Upper lobe of left lung (tissue), 6 donors: ENCODE data around the gene HBQ1. TPM values are rescaled to one million over a fixed set of nuclear protein-coding genes. Genes with fewer than 3 reads are reported as not detected.
"Not testable (repeated sequence)": the region's sequence is repeated elsewhere in the genome, so short reads cannot be mapped to it uniquely, and the experiment has no call there.

Source experiments
- ATAC-seq, 2 donors: fragments of 200-7000 bp; cut with Tn5 transposase; one replicate each; pipeline ENCODE4 v1.9.1; 2022; ENCODE audit warnings: mild to moderate bottlenecking in 2 of 2, moderate library complexity in 2 of 2; ENCODE audit not compliant: low FRiP score in 2 of 2
- DNase-seq, 2 donors: peaks; one replicate each; pipeline ENCODE4 v3.0.0-alpha.2; 2019 to 2020
- H3K27ac ChIP-seq, 4 donors: fragments of 200-600 bp; sonication (generic); one replicate each; pipeline ENCODE4 v1.5.1; 2016 to 2019
- H3K27me3 ChIP-seq, 4 donors: fragments of 200-600 bp; sonication (generic); one replicate each; pipeline ENCODE4 v1.5.1; 2017 to 2019
- H3K36me3 ChIP-seq, 4 donors: fragments of 200-600 bp; sonication (generic); one replicate each; pipeline ENCODE4 v1.5.1; 2016 to 2019
- H3K4me1 ChIP-seq, 4 donors: fragments of 200-600 bp; sonication (generic); one replicate each; pipeline ENCODE4 v1.5.1; 2018 to 2019
- H3K4me3 ChIP-seq, 4 donors: fragments of 200-600 bp; sonication (generic); one replicate each; pipeline ENCODE4 v1.5.1; 2017 to 2019; ENCODE audit warnings: mild to moderate bottlenecking in 2 of 4, moderate library complexity in 1 of 4
- H3K9me3 ChIP-seq, 4 donors: fragments of 200-600 bp; sonication (generic); one replicate each; pipeline ENCODE4 v1.5.1; 2018 to 2019
- EP300 ChIP-seq, 4 donors: sonication (generic); formaldehyde crosslinking; IDR thresholded peaks; one replicate each; pipeline ENCODE4 v1.5.1; 2017; ENCODE audit warnings: antibody characterized with exemption in 4 of 4, control low read depth in 2 of 4
- POLR2A ChIP-seq, 4 donors: fragments of 450-650 bp; IDR thresholded peaks; one replicate each; pipeline ENCODE4 v1.5.1; 2016 to 2017; ENCODE audit warnings: antibody characterized with exemption in 4 of 4, mild to moderate bottlenecking in 2 of 4
- POLR2AphosphoS5 ChIP-seq, 2 donors: sonication (generic); formaldehyde crosslinking; IDR thresholded peaks; one replicate each; pipeline ENCODE4 v1.5.1; 2017; ENCODE audit warnings: antibody characterized with exemption in 2 of 2
- WGBS, 2 donors: methylation state at CpG; one replicate each; pipeline ENCODE4 v1.1.5; 2017 to 2018; 5-methylcytosine and 5-hydroxymethylcytosine counted together
- total RNA-seq, 6 donors: library from RNA; depleted of rRNA in 4 of 6; stranded (reverse); fragments of >200 nt in 4 of 6; gene quantifications; one replicate each; pipeline versions ENCODE4 v1.1.0 to v1.2.1, GENCODE V29; 2016 to 2021
- TF ChIP-seq, protein P1 (sequence below), 6 experiments: fragments of 450-650 bp in 4 of 6; fragments of 200-600 bp in 2 of 6; sonication (generic) in 2 of 6; IDR thresholded peaks; one replicate each; pipeline ENCODE4 v1.5.1; 2016 to 2019; ENCODE audit warnings: antibody characterized with exemption in 6 of 6
- donor health status: DM: no; HTN: no; CAD: no; lungs with moderate emphysema.
- donor health status: DM: no; HTN: yes; CAD: no; lungs with severe emphysema.

Gene HBQ1
- total RNA-seq, 6 donors from 2014 or later = not detected

DNA sequence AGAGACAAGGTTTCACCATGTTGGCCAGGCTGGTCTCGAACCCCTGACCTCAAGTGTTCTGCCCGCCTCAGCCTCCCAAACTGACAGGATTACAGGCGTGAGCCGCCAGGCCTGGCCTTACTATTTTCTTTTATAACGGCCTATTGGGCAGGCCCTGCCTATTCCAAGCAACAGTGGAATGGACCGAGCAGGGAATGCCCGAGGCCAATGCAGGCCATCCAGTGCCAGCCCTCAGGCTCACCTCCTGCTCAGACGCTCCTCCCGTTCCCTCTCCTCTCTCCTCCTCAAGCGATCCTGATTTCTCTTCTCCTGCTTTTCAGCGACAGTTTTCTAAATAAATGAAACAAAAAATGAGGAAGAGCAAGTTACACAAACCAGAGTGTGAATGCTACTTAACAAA, 12.4 kb downstream of the HBQ1 start:
- no peaks in the 10 kb centered on the region for H3K9me3 ChIP-seq
- no peaks in the 10 kb centered on the region for H3K4me1 ChIP-seq
- DNase-seq = no peak
- H3K4me3 ChIP-seq = no peak overlapping the region
- no peak for ATAC-seq
- H3K27ac ChIP-seq = no peak overlapping the region
- TF ChIP-seq POLR2AphosphoS5 (IDR thresholded peaks at IDR 0.05) (no peak), EP300 (IDR thresholded peaks at IDR 0.05) (no peak), POLR2A (IDR thresholded peaks at IDR 0.05) (no peak)
- TF ChIP-seq, protein P1, sequence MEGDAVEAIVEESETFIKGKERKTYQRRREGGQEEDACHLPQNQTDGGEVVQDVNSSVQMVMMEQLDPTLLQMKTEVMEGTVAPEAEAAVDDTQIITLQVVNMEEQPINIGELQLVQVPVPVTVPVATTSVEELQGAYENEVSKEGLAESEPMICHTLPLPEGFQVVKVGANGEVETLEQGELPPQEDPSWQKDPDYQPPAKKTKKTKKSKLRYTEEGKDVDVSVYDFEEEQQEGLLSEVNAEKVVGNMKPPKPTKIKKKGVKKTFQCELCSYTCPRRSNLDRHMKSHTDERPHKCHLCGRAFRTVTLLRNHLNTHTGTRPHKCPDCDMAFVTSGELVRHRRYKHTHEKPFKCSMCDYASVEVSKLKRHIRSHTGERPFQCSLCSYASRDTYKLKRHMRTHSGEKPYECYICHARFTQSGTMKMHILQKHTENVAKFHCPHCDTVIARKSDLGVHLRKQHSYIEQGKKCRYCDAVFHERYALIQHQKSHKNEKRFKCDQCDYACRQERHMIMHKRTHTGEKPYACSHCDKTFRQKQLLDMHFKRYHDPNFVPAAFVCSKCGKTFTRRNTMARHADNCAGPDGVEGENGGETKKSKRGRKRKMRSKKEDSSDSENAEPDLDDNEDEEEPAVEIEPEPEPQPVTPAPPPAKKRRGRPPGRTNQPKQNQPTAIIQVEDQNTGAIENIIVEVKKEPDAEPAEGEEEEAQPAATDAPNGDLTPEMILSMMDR (IDR thresholded peaks at IDR 0.05) = no peak
- no peaks in the 10 kb centered on the region for H3K27me3 ChIP-seq
- 93 to 94% methylated on average over 11 of the region's 11 CpGs for WGBS, 2 donors
- H3K36me3 ChIP-seq = peaks cover 47 to 100% (median 97%) of the 10 kb centered on the region in 4 donors

GRCh38 chr16:193441-193840, 13.2 kb downstream of the HBQ1 start:
- WGBS, 2 donors = 90 to 93% methylated on average over 15 of the region's 15 CpGs
- peaks cover 43 to 100% (median 99%) of the 10 kb centered on the region in 4 donors for H3K36me3 ChIP-seq
- DNase-seq (no peak), ATAC-seq (no peak)
- H3K4me3 ChIP-seq = no peak overlapping the region
- H3K27ac ChIP-seq = no peak overlapping the region
- H3K4me1 ChIP-seq = no peaks in the 10 kb centered on the region
- H3K27me3 ChIP-seq = no peaks in the 10 kb centered on the region
- TF ChIP-seq POLR2A (IDR thresholded peaks at IDR 0.05) (no peak), EP300 (IDR thresholded peaks at IDR 0.05) (no peak), POLR2AphosphoS5 (IDR thresholded peaks at IDR 0.05) (no peak)
- TF ChIP-seq, protein P1 (IDR thresholded peaks at IDR 0.05) = no peak
- no peaks in the 10 kb centered on the region for H3K9me3 ChIP-seq

DNA sequence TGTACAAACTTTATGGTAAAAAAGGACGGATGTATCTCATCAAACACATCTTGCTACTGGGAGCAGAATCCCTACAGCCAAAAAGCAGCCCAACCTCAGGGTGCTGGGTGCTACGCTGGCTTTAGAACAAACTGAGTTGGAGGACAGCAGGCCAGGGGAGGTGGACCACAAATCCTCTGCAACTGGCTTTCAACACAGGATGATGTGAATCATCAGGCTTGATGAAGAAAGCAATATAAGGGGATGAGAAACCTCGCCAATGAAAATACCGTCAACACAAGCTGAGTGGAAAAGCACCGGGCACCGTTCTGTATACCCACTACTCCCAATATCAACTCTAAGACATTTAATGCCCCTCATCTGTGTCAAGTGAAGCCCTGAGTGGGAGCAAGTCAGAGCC, 14.3 kb downstream of the HBQ1 start:
- Histone ChIP-seq H3K27ac (no peak overlapping the region), H3K4me3 (no peak overlapping the region), H3K4me1 (no peaks in the 10 kb centered on the region), H3K36me3 (peaks cover 32 to 100% (median 98%) of the 10 kb centered on the region in 4 donors), H3K9me3 (no peaks in the 10 kb centered on the region), H3K27me3 (no peaks in the 10 kb centered on the region)
- no peak for TF ChIP-seq POLR2AphosphoS5 (IDR thresholded peaks at IDR 0.05)
- TF ChIP-seq, protein P1 (IDR thresholded peaks at IDR 0.05) = no peak
- DNase-seq (no peak), ATAC-seq (no peak)
- WGBS, 2 donors = 94 to 100% methylated on average over 6 of the region's 6 CpGs

GRCh38 chr16:200388-200787, 20.1 kb downstream of the HBQ1 start:
- DNase-seq (no peak), ATAC-seq (no peak)
- no peaks in the 10 kb centered on the region for H3K27me3 ChIP-seq
- H3K9me3 ChIP-seq = no peaks in the 10 kb centered on the region
- H3K36me3 ChIP-seq = peaks cover 21 to 93% (median 84%) of the 10 kb centered on the region in 4 donors
- 95 to 99% methylated on average over 5 of the region's 5 CpGs for WGBS, 2 donors
- TF ChIP-seq EP300 (IDR thresholded peaks at IDR 0.05) (no peak), POLR2A (IDR thresholded peaks at IDR 0.05) (no peak), POLR2AphosphoS5 (IDR thresholded peaks at IDR 0.05) (no peak)
- TF ChIP-seq, protein P1 (IDR thresholded peaks at IDR 0.05) = no peak
- H3K4me1 ChIP-seq = no peaks in the 10 kb centered on the region
- no peak overlapping the region for H3K27ac ChIP-seq
- no peak overlapping the region for H3K4me3 ChIP-seq

- no peaks in the 10 kb centered on the region for H3K27me3 ChIP-seq
- no peak for DNase-seq
- no peaks in the 10 kb centered on the region for H3K4me1 ChIP-seq
- no peaks in the 10 kb centered on the region for H3K9me3 ChIP-seq
- 93 to 95% methylated on average over 4 of the region's 4 CpGs for WGBS, 2 donors
- H3K4me3 ChIP-seq = no peak overlapping the region
- no peak overlapping the region for H3K27ac ChIP-seq
- no peak for ATAC-seq
- H3K36me3 ChIP-seq = peaks cover 32 to 92% (median 82%) of the 10 kb centered on the region in 4 donors
- no peak for TF ChIP-seq POLR2A (IDR thresholded peaks at IDR 0.05)
- TF ChIP-seq, protein P1 (IDR thresholded peaks at IDR 0.05) = no peak
- no peak for TF ChIP-seq EP300 (IDR thresholded peaks at IDR 0.05)
- no peak for TF ChIP-seq POLR2AphosphoS5 (IDR thresholded peaks at IDR 0.05)
Measured at GRCh38 chr16:203246-203645, 23.0 kb downstream of the HBQ1 start.

DNA sequence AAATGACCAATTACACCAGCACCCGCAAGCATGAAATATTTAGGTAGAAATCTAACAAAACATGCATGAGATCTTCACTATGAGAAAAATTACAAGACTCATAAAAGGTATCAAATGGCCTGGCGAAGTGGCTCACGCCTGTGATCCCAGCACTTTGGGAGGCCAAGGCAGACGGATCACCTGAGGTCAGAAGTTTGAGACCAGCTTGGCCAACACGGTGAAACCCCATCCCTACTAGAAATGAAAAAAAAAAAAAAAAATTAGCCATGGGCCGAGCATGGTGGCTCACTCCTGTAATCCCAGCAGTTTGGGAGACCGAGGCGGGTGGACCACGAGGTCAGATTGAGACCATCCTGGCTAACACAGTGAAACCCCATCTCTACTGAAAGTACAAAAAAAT, 23.8 kb downstream of the HBQ1 start:
- H3K9me3 ChIP-seq, ATAC-seq, DNase-seq, H3K4me3 ChIP-seq, H3K27ac ChIP-seq, H3K4me1 ChIP-seq, H3K27me3 ChIP-seq: not testable (repeated sequence)
- H3K36me3 ChIP-seq = peaks cover 37 to 92% (median 81%) of the 10 kb centered on the region in 4 donors
- 91 to 93% methylated on average over 9 of the region's 9 CpGs for WGBS, 2 donors

- H3K4me3 ChIP-seq, H3K4me1 ChIP-seq, H3K27me3 ChIP-seq, DNase-seq, ATAC-seq, H3K9me3 ChIP-seq, H3K27ac ChIP-seq: not testable (repeated sequence)
- 90 to 95% methylated on average over 4 of the region's 4 CpGs for WGBS, 2 donors
- peaks cover 31 to 90% (median 71%) of the 10 kb centered on the region in 4 donors for H3K36me3 ChIP-seq
Measured at GRCh38 chr16:209359-209758, 29.1 kb downstream of the HBQ1 start.
